Activated T-helper 9 cell treated with anti-CD3 and anti-CD28 coated beads, Interleukin-2, amount 50 U/mL, for 16 hours (primary cell): ENCODE data around the gene SPI1.

Experiments used
- DNase-seq: peaks from one replicate; pipeline ENCODE4 v3.0.0-alpha.2; 2020; ENCODE audit warnings: low read depth

The SPI1 gene

GRCh38 chr11:47388697-47389576 lies 10.6 kb upstream of the SPI1 start:
- no peak for DNase-seq

GRCh38 chr11:47387944-47388696 lies 9.8 kb upstream of the SPI1 start:
- DNase-seq, result no peak

GRCh38 chr11:47384498-47384897 lies 6.2 kb upstream of the SPI1 start:
- no peak for DNase-seq

GRCh38 chr11:47383071-47383470 lies 4.7 kb upstream of the SPI1 start:
- DNase-seq, result no peak

- DNase-seq, result no peak
These were observed 1.7 kb upstream of the SPI1 start for GRCh38 chr11:47380078-47380477.

- DNase-seq, result no peak
These were observed 970 bp upstream of the SPI1 start for GRCh38 chr11:47379317-47379716.

GRCh38 chr11:47378836-47379170 lies 456 bp upstream of the SPI1 start:
- no peak for DNase-seq

- no peak for DNase-seq
These were observed 757 bp downstream of the SPI1 start for GRCh38 chr11:47377571-47378009.

GRCh38 chr11:47376525-47377371 lies 1.6 kb downstream of the SPI1 start:
- no peak for DNase-seq

- no peak for DNase-seq
These were observed 2.2 kb downstream of the SPI1 start for GRCh38 chr11:47376107-47376524.

- DNase-seq, result no peak
These were observed 2.7 kb downstream of the SPI1 start for GRCh38 chr11:47375546-47376085.

GRCh38 chr11:47375020-47375419 lies 3.3 kb downstream of the SPI1 start:
- DNase-seq, result no peak

GRCh38 chr11:47374720-47375019 lies 3.7 kb downstream of the SPI1 start:
- DNase-seq, result no peak

GRCh38 chr11:47373876-47374719 lies 4.2 kb downstream of the SPI1 start:
- DNase-seq, result peak; percentile 79

- DNase-seq, result no peak
These were observed 5.9 kb downstream of the SPI1 start for GRCh38 chr11:47372422-47372821.

GRCh38 chr11:47369676-47370075 lies 8.7 kb downstream of the SPI1 start:
- DNase-seq, result no peak

GRCh38 chr11:47366020-47366490 lies 12.3 kb downstream of the SPI1 start:
- DNase-seq, result no peak

- no peak for DNase-seq
These were observed 16.9 kb downstream of the SPI1 start for GRCh38 chr11:47361419-47361818.

GRCh38 chr11:47360341-47360740 lies 18.0 kb downstream of the SPI1 start:
- DNase-seq, result no peak

GRCh38 chr11:47359586-47359985 lies 18.8 kb downstream of the SPI1 start:
- no peak for DNase-seq

GRCh38 chr11:47359162-47359561 lies 19.2 kb downstream of the SPI1 start:
- no peak for DNase-seq
